HepG2 (cell line): Measurements from ENCODE around the gene ZNF513. TPM values are rescaled to one million over a fixed set of nuclear protein-coding genes. Genes with fewer than 3 reads are reported as not detected.

Experiments
- HNRNPL ChIP-seq: fragments of 200-400 bp; formaldehyde crosslinking; IDR thresholded peaks from 2 replicates; pipeline ENCODE4 v1.6.1; 2017; ENCODE audit warnings: mild to moderate bottlenecking, low read depth, low read length
- SRY ChIP-seq: sonication (generic); formaldehyde crosslinking; IDR thresholded peaks from 2 replicates; pipeline ENCODE4 v1.8.0; 2022; ENCODE audit warnings: mild to moderate bottlenecking, missing genetic modification reagents
- ZNF431 ChIP-seq: sonication (generic); formaldehyde crosslinking; IDR thresholded peaks from 2 replicates; pipeline ENCODE4 v1.9.0; 2022; ENCODE audit warnings: missing genetic modification reagents, low read depth, mild to moderate bottlenecking, borderline replicate concordance
- ZNF678 ChIP-seq: sonication (generic); formaldehyde crosslinking; IDR thresholded peaks from 2 replicates; pipeline ENCODE4 v1.4.0; 2020; ENCODE audit warnings: mild to moderate bottlenecking, missing genetic modification reagents
- polyA plus RNA-seq, 8 experiments: library from polyadenylated mRNA; depleted of rRNA in 3 of 8; stranded (reverse) in 7 of 8; unstranded in 1 of 8; fragments of >200 nt; fragmentation: Illumina TruSeq in 4 of 8; extraction: Trizol in 4 of 8; gene quantifications; 2 replicates each; pipeline versions ENCODE4 v1.2.1 to v1.2.3, GENCODE V29; 2011 to 2016; ENCODE audit warnings: low read depth in 4 of 8, missing spikeins in 1 of 8, mixed read lengths in 1 of 8; ENCODE audit not compliant: insufficient read depth in 1 of 8
- total RNA-seq, 5 experiments: library from RNA; depleted of rRNA; stranded (reverse); fragments of >200 nt; fragmentation: Illumina TruSeq; extraction: Trizol; gene quantifications; 2 replicates each; pipeline ENCODE4 v1.2.3, GENCODE V29; 2016; ENCODE audit warnings: low read depth in 1 of 5
- TF ChIP-seq, protein P1 (sequence below): sonication (generic); formaldehyde crosslinking; IDR thresholded peaks from 2 replicates; pipeline ENCODE4 v1.5.1; 2020; ENCODE audit warnings: mild to moderate bottlenecking, missing genetic modification reagents, moderate library complexity
- TF ChIP-seq, protein P2 (sequence below): sonication (generic); formaldehyde crosslinking; IDR thresholded peaks from 2 replicates; pipeline ENCODE4; 2020; ENCODE audit warnings: missing genetic modification reagents, mild to moderate bottlenecking, borderline replicate concordance
- TF ChIP-seq, protein P3 (sequence below): sonication (generic); formaldehyde crosslinking; IDR thresholded peaks from 2 replicates; pipeline ENCODE4 v1.8.0; 2022; ENCODE audit warnings: missing genetic modification reagents, low read depth, mild to moderate bottlenecking, borderline replicate concordance
- TF ChIP-seq, protein P4 (sequence below): sonication (generic); formaldehyde crosslinking; IDR thresholded peaks from 2 replicates; pipeline ENCODE4 v1.4.0; 2020; ENCODE audit warnings: missing genetic modification reagents, borderline replicate concordance
- TF ChIP-seq, protein P5 (sequence below), 2 experiments: sonication (generic) in 1 of 2; formaldehyde crosslinking in 1 of 2; IDR thresholded peaks; 2 replicates each; pipeline versions ENCODE4 v1.6.1 to v1.9.0; 2014 to 2022; ENCODE audit warnings: antibody characterized with exemption in 1 of 2, borderline replicate concordance in 1 of 2, inconsistent platforms in 1 of 2, low read depth in 1 of 2, missing genetic modification reagents in 1 of 2

ZNF513 gene
- total and polyA plus RNA-seq, 2 of the 13 experiments (the other 11 are each of a cell fraction or from before 2014, with no cell fraction given), result 4.9 to 6.3 TPM

DNA sequence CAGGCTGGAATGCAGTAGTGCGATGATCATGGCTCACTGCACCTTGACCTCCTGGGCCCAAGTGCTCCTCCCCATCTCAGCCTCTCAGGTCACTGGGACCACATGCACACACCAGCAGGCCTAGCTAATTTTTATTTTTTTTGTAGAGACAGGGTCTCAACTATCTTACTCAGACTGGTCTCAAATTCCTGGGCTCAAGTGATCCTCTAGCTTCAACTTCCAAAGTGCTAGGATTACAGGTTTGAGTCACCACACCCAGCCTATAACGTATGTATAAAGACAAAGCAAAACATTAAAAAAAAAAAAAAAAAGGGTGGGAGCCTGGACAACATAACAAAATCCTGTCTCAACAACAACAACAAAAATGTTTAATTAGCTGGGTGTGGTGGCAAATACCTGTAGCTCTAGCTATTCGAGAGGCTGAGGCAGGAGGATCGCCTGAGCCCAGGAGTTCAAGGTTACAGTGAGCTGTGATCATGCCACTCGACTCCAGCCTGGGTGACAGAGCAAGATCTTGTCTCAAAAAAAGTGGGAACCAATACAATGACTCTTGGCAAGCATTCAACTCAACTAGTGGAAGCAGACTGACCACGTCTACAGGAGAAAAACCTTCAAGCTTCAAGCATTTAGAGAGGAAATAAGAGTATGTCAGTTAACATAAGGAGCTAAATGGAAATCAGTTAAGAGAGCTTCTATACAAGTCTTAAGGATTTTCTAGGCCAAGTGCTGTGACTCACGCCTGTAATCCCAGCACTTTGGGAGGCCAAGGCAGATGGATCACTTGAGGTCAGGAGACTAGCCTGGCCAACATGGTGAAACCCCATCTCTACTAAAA is 26.6 kb downstream of the ZNF513 start (continued):
- TF ChIP-seq, protein P1, sequence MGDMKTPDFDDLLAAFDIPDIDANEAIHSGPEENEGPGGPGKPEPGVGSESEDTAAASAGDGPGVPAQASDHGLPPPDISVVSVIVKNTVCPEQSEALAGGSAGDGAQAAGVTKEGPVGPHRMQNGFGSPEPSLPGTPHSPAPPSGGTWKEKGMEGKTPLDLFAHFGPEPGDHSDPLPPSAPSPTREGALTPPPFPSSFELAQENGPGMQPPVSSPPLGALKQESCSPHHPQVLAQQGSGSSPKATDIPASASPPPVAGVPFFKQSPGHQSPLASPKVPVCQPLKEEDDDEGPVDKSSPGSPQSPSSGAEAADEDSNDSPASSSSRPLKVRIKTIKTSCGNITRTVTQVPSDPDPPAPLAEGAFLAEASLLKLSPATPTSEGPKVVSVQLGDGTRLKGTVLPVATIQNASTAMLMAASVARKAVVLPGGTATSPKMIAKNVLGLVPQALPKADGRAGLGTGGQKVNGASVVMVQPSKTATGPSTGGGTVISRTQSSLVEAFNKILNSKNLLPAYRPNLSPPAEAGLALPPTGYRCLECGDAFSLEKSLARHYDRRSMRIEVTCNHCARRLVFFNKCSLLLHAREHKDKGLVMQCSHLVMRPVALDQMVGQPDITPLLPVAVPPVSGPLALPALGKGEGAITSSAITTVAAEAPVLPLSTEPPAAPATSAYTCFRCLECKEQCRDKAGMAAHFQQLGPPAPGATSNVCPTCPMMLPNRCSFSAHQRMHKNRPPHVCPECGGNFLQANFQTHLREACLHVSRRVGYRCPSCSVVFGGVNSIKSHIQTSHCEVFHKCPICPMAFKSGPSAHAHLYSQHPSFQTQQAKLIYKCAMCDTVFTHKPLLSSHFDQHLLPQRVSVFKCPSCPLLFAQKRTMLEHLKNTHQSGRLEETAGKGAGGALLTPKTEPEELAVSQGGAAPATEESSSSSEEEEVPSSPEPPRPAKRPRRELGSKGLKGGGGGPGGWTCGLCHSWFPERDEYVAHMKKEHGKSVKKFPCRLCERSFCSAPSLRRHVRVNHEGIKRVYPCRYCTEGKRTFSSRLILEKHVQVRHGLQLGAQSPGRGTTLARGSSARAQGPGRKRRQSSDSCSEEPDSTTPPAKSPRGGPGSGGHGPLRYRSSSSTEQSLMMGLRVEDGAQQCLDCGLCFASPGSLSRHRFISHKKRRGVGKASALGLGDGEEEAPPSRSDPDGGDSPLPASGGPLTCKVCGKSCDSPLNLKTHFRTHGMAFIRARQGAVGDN, result peak; percentile 53; the same call in 1 of the 2 replicates
- TF ChIP-seq, protein P2, sequence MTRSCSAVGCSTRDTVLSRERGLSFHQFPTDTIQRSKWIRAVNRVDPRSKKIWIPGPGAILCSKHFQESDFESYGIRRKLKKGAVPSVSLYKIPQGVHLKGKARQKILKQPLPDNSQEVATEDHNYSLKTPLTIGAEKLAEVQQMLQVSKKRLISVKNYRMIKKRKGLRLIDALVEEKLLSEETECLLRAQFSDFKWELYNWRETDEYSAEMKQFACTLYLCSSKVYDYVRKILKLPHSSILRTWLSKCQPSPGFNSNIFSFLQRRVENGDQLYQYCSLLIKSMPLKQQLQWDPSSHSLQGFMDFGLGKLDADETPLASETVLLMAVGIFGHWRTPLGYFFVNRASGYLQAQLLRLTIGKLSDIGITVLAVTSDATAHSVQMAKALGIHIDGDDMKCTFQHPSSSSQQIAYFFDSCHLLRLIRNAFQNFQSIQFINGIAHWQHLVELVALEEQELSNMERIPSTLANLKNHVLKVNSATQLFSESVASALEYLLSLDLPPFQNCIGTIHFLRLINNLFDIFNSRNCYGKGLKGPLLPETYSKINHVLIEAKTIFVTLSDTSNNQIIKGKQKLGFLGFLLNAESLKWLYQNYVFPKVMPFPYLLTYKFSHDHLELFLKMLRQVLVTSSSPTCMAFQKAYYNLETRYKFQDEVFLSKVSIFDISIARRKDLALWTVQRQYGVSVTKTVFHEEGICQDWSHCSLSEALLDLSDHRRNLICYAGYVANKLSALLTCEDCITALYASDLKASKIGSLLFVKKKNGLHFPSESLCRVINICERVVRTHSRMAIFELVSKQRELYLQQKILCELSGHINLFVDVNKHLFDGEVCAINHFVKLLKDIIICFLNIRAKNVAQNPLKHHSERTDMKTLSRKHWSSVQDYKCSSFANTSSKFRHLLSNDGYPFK (CRISPR knock-in tag), result no peak
- TF ChIP-seq, protein P3, sequence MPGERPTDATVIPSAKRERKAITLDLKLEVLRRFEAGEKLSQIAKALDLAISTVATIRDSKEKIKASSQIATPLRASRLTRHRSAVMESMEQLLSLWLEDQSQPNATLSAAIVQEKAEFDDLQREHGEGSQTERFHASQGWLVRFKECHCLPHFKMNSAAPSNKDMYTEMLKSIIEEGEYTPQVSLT (CRISPR knock-in tag), result no peak
- TF ChIP-seq ZNF431 (CRISPR knock-in tag) (no peak), ZNF678 (CRISPR knock-in tag) (peak; percentile 54; the same call in 1 of the 2 replicates), SRY (0 out of 2 replicates have a peak, but pooled peaks have one; percentile 28), HNRNPL (no peak)
- TF ChIP-seq, protein P4, sequence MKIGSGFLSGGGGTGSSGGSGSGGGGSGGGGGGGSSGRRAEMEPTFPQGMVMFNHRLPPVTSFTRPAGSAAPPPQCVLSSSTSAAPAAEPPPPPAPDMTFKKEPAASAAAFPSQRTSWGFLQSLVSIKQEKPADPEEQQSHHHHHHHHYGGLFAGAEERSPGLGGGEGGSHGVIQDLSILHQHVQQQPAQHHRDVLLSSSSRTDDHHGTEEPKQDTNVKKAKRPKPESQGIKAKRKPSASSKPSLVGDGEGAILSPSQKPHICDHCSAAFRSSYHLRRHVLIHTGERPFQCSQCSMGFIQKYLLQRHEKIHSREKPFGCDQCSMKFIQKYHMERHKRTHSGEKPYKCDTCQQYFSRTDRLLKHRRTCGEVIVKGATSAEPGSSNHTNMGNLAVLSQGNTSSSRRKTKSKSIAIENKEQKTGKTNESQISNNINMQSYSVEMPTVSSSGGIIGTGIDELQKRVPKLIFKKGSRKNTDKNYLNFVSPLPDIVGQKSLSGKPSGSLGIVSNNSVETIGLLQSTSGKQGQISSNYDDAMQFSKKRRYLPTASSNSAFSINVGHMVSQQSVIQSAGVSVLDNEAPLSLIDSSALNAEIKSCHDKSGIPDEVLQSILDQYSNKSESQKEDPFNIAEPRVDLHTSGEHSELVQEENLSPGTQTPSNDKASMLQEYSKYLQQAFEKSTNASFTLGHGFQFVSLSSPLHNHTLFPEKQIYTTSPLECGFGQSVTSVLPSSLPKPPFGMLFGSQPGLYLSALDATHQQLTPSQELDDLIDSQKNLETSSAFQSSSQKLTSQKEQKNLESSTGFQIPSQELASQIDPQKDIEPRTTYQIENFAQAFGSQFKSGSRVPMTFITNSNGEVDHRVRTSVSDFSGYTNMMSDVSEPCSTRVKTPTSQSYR, result peak; percentile 13
- TF ChIP-seq, protein P5, sequence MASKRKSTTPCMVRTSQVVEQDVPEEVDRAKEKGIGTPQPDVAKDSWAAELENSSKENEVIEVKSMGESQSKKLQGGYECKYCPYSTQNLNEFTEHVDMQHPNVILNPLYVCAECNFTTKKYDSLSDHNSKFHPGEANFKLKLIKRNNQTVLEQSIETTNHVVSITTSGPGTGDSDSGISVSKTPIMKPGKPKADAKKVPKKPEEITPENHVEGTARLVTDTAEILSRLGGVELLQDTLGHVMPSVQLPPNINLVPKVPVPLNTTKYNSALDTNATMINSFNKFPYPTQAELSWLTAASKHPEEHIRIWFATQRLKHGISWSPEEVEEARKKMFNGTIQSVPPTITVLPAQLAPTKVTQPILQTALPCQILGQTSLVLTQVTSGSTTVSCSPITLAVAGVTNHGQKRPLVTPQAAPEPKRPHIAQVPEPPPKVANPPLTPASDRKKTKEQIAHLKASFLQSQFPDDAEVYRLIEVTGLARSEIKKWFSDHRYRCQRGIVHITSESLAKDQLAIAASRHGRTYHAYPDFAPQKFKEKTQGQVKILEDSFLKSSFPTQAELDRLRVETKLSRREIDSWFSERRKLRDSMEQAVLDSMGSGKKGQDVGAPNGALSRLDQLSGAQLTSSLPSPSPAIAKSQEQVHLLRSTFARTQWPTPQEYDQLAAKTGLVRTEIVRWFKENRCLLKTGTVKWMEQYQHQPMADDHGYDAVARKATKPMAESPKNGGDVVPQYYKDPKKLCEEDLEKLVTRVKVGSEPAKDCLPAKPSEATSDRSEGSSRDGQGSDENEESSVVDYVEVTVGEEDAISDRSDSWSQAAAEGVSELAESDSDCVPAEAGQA (IDR thresholded peaks at IDR 0.05; ENCODE audit: low read depth), result no peak
- TF ChIP-seq, protein P5 (CRISPR knock-in tag; IDR thresholded peaks at IDR 0.05; ENCODE audit: borderline replicate concordance), result no peak
